Activated CD8-positive, alpha-beta memory T cell treated with anti-CD3 and anti-CD28 coated beads, Interleukin-2, amount 50 U/mL, for 48 hours (primary cell): ENCODE data around the gene MPV17L2.
A peak's percentile ranks its signal among the peaks of the same experiment; 100 is the strongest.
"Not testable (repeated sequence)": the region's sequence is repeated elsewhere in the genome, so short reads cannot be mapped to it uniquely, and the experiment has no call there.

Source experiments
- DNase-seq: peaks from one replicate; pipeline ENCODE4 v3.0.0-alpha.2; 2020

Gene MPV17L2

DNA sequence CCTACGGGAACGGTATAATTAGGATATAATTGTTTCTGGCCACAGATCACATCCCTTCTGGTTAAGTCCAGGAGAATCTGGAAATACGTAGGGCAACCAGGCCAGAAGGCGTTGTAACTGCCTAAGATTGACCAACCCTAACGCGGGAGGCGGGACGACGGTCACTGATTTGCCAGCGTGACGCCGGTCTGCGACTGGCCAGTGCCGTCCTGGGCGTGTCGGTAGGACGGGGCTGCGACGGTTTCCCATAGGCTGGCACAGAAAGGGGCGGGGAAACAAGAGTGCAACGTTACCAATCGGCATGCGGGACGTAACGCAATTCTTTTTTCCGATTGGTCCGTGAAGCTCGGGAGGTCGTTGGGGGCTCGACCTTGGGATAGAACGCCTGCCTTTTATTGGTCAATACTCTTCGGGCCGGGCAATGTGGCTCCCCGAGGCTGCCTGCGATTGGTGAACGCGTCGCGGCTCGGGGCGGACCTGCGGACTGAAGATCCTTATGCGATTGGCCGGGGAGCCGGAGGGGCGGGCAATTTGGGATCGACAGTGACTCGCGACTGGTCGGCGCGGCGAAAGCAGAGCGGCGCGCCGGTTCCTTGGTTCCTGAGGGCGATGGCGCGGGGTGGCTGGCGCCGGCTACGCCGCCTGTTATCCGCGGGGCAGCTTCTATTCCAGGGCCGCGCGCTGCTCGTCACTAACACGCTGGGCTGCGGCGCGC is at the start of gene MPV17L2:
MPV17L2 (plus strand) TSS at position 546 of the 715 bp plus-strand sequence; CDS start at position 610, 64 bp downstream.
- DNase-seq = peak; percentile 97

DNA sequence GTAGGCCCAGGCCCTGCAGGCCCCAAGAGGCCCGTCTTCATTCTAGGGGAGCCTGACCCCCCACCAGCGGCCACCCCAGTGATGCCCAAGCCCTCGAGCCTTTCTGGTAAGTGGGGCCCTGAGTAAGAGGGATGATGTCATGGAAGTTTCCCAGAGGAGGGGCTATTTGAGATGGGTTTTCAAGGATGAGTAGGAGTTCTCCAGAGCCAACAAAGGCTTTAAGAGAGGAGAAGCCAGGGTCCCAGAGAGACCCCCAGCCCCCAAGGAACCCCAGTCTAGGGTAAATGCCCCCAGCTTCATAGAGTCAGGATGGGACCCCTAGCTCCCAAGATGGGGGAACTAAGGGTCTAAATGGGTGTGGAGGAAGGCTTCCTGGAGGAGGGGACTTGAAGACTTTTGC is 49.1 kb upstream of the MPV17L2 start:
- no peak for DNase-seq

DNA sequence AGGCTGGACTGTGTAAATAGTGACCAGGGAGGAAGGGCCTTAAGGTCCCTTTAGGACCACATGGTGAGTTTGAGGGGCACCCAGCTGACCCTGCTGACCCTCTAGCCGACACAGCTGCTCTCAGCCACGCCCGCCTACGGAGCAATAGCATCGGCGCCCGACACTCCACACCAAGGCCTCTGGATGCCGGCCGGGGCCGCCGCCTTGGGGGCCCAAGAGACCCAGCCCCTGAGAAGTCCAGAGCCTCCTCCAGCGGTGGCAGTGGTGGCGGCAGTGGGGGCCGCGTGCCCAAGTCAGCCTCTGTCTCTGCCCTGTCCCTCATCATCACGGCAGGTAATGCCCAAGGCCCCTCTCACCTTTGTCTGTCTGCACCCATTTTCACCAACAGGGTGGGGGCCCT is 48.7 kb upstream of the MPV17L2 start:
- DNase-seq = no peak

DNA sequence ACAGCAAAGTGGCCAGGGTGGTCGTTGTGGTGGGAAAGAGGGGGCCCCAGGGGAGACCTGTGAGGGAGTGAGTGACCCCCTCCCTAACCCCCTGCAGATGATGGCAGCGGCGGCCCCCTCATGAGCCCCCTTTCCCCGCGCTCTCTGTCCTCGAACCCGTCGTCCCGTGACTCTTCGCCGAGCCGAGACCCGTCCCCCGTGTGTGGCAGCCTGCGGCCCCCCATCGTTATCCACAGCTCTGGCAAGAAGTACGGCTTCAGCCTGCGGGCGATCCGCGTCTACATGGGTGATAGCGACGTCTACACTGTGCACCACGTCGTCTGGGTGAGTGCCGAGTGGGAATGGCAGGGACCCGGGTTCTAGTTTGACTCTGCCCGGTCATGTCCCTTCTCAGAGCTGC is 48.1 kb upstream of the MPV17L2 start:
- no peak for DNase-seq

DNA sequence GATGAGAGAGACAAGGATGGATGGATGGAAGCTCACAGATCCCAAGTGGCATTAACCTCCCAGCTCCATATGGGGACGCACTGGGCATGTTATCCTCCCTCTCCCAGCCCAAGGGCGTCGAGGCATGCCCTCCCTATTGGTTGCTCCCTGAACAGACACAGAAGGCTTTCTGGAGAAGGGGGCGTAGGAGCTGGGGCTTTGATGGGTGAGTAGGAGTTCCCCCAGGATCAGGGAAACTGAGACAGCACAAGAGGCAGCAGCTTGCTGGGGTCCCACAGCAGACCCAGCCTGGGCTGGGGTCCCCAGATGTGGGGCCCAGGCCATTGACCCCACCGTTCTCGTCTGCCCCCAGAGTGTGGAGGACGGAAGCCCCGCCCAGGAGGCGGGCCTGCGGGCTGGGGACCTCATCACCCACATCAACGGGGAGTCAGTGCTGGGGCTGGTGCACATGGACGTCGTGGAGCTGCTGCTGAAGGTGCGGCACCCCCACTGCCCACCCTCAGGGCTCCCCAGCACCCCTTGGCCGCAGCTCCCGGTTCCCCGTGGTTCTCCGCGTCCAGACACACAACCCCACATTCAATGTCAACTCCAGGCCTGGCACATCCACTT is 47.5 kb upstream of the MPV17L2 start:
- DNase-seq = no peak

DNA sequence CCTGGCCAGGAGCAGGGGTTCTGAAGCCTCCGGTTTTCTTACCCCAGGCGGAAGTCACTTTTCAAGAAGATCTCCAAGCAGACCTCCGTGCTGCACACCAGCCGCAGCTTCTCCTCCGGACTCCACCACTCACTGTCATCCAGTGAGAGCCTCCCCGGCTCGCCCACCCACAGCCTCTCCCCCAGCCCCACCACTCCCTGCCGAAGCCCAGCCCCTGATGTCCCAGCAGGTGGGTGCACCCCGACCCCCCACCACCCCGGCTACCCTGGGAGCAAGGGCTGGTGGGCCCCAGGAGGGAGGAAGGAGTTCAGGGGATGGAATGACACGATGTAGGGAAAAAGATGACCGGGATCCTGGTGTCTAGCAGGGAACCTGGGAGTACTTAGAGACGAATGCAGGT is 45.6 kb upstream of the MPV17L2 start:
- no peak for DNase-seq

DNA sequence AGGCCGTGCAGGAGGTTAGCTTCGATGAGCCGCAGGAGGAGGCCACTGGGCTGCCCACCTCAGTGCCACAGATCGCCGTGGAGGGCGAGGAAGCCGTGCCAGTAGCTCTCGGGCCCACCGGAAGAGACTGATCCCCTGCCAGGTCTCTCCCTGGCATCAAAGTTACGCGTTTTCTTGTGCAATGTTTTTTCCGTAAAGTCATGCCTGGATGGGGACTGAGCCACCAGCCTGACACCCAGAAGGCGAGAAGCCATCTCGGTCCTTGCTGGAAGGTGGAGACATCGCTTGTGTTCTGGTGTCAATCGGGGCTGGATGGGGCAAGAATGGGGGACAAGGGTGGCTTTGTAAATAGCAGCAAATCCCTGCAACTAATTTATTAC is 43.4 kb upstream of the MPV17L2 start:
- no peak for DNase-seq

DNA sequence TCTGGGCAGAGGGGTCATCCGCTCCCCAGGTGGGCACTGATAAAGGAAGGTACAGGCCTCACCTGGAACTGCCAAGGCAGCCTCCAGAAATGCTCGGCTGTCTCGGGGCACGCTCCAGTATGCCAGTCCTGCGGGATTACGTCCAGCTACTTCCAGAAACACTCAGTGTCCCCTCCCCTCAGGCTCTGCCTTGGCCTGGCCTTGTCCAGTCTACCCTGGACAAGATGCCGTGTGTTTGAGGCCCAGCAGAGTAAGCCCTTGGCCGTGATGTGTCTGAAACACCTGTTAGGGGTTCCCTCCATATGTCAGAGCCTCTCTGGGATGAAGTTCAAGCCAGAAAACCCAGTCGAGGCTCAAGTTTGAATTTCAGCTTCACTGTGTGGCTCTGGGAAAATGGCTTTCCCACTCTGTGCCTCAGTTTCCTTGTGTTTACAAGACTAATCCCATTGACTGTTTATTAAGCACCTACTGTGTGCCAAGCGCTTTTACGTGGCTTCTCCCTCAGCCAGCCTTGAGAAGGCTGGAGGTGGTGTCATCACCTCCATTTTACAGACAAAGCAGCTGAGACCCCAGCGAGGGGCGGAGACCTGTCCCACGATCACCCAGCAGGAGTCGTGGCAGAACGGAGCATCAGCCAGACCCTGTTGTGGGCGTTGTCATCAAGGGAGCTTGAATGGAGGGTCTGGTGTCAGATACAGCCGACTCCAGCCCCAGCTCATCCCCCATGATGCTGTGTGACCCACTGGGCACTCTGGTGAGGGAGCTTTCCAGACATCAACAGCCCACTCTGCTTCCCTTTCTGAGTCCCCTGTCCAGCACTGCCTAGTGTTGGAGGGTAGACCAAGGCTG is 42.0 kb upstream of the MPV17L2 start:
- DNase-seq = no peak

DNA sequence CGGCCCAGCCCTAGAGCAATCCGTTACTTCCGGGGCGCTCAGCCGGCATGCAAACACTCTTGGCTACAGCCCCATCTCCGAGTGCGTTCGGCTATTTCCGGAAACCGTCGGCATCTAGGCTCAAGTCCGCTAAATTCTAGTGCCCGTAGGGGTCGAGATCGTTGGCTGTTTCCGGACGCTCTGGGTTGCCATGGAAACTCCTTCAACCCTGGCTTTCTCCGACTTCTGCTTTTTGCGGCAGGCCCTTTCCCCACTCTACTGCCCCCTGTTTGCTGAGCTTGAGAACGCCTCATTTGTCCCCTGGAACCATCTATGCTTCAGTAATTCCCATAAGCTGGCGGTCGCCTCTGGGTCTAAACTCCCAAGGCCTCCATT is 40.6 kb upstream of the MPV17L2 start:
- DNase-seq = peak; percentile 99

DNA sequence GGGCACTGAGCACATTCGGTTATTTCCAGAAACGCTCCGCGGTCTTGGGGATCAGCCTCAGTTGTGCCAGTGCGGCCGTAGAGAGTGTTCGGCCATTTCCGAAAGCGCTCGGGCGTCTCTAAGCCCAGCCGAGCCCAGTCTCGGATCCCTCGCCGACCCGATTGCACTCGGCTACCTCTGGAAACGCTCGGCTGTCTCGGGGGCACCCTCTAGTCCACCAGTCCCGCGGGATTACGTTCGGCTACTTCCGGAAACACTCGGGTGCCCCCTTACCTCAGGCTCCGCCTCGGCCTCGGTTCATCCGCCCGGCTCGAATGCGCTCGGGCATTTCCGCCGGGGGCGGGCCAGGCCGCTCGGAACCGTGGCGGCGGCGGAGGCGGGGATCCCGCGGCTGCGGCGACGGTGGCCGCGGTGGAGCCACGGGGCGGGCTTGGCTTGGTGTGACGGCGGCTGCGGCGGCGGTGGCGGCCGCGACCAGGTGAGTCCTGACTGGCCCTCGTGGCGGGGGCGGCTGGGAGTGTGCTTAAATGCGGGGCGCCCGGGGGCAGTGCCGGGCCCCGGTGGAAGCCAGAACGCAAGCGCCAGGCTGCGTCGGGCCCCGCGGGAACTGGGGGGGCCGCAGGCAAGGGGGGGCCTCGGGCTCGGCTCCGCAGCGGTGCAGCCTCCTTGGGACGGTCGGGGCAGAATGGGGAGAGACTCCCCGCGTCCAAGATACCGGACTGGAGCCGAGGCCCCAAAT is 40.0 kb upstream of the MPV17L2 start, which contains the start of gene PIK3R2:
PIK3R2 (plus strand) TSS at position 347 of the 739 bp plus-strand sequence. CDS start 2,717 bp downstream, outside the sequence.
- DNase-seq = peak; percentile 99

DNA sequence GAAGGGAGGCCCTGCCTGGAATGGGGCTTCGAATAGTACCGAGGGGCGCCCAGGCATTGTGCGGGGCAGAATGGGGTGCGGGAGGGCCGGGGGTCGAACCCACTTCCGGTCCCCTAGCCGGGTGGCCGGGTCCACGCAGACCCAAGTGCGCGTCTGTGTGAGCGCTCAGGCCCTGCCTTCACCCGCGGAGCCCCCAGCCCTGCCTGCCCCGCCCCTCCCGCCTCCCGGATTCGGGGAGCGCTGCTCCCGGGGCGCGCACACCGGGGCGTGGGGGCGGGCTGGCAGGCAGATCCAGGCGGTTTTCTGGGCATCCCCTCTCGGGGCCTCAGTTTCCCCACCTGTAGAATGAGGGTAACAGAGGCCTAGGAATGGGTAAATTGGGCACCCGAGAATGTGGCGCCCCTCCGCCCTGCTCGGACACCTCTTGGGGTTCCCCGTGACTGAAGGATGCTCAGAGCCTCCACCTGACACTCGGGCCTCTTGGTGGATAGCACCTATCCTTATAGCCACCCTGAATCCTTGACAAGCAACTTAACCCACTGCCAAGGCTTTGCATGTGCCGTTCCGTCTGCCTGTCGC is 39.4 kb upstream of the MPV17L2 start:
- no peak for DNase-seq

DNA sequence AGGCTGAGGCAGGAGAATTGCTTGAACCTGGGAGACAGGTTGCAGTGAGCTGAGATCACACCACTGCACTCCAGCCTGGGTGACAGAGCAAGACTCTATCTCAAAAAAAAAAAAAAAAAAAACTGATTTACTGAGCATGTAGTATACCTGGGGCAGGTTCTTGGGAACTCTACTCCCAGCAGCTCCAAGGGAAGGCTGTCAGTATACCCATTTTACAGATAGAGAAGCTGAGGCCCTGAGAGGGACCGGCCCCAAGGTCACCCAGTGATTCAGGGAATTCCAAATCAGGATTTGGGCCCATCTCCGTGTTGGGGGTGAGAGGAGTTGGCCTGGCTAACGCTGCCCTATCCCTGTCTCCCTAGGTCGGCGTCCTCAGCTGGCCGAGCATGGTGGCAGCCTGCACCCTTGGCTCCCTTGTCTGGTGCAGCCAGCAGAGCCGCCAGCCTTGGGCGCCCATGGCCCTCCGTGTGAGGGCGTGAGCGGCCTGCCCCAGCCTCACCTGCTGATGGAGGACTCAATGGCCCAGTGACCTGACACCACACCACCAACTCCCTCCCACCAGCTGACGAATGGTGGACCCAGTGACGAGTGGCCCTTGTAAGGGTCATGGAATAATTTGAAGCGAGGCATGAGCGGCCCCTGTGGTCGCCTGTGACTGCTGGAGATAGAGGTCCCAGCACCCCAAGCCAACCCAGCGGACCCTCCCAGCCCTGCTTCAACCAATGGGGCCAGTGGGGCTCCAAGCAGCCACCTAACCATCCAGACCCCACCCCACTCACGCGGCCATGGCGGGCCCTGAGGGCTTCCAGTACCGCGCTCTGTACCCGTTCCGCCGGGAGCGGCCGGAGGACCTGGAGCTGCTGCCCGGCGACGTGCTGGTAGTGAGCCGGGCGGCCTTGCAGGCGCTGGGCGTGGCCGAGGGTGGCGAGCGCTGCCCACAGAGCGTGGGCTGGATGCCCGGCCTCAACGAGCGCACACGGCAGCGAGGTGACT is 37.6 kb upstream of the MPV17L2 start:
- no peak for DNase-seq

DNA sequence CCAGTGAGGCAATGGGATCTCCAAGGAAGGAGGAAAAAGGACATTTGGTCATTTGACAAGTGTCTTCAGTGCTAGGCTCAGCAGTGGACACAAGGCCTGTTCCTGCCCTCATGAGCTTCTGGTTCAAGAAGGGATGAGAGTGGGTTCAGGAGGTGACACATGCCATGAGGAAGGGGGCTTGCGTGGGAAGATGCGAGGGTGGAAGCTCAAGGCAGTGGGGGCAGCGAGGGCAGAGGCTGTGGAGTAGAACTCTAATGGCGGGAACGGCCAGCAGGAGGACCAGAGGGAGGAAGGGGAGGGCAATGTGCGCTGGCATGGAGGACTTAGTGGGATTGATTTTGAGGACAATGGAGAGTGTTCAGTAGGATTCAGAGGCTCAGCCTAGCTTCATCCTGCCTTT is 36.8 kb upstream of the MPV17L2 start:
- no peak for DNase-seq

DNA sequence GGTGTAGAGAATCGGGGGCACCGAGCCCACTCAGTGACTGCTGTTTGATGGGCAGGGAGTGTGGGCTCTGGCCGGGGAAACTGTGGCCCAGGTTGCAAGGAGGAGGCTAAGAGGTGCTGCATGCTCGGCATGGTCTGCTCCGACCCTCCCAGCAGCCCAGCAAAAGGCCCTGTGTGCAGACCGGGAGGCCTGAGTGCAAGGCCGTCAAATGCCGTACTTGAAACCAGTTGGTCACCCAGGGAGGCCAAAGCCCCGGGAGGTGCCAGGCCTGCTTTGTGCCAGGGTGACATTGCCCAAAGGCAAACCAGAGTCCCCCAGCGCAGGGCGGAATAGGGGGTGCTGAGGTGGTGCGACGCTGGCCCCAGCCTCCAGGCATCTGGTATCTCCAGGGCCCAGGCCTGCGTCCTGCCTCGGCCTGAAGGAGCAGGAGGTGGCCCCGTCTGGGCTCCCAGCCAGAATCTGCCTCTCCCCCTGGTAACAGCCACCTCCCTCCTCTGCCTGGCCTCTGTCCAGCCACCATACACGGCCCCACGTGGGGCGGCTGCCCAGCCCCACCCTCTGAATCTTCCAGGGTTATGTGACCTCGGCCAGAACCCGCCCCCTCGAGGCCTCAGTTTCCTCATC is 36.1 kb upstream of the MPV17L2 start:
- DNase-seq = no peak

DNA sequence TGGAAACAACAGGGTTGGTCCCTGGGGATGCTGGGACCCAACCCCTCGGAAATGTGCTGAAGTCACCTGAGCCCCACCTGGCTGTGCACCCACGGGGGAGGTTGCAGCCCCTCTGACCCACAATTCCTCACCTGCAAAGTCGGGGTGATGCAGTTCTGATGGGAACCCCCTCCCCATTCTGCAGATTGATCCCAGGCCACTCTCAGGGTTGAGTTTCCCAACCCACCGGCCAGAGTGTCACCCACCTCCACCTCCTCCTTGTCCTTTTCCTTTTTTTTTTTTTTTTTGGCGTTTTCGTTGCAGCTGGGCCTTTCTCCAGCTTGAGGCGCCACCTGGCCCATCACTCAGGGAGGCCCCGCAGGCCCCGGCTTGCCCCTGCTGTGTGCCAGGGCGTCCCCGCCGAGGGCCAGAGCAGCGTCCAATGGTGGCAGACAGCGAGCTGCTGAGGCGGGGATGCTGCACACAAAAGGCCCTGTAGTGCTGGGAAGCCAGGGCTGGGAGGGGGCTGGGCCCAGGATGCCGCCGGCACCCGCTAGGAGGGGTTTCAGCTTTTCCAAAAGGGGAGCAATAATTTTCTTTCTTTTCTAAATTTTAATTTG is 35.5 kb upstream of the MPV17L2 start:
- no peak for DNase-seq

DNA sequence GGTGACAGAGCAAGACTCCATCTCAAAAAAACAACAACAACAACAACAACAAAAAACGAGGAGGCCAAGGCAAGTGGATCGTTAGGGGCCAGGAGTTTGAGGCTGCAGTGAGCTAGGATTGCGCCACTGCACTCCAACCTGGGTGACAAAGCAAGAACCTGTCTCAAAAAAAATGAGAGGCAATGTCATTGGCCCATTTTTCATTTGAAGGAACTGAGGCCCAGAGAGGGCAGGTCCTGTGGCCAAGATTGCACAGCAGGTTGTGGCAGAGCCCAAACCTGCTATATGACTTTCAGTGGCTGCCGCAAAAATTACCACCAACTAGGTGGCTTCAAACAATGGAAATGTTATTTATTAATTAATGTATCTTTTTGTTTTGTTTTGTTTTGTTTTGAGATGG is 34.6 kb upstream of the MPV17L2 start:
- no peak for DNase-seq

DNA sequence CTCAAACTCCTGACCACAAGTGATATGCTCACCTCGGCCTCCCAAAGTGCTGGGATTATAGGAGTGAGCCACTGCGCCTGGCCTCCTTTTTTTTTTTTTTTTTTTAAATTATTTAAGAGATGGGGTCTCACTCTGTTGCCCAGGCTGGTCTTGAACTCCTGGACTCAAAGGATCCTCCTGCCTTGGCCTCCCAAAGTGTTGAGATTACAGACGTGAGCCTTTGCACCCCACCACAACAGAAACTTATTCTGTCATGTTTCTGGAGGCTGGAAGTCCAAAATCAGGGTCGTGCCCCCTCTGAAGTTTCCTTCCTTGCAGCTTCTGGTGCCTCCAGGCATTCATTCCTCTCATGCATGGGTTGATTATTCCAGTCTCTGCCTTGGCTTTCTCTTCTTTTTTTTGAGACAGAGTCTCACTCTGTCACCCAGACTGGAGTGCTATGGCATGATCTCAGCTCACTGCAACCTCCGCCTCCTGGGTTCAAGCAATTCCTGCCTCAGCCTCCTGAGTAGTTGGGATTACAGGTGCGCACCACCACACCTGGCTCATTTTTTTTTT is 33.9 kb upstream of the MPV17L2 start:
- not testable (repeated sequence) for DNase-seq

DNA sequence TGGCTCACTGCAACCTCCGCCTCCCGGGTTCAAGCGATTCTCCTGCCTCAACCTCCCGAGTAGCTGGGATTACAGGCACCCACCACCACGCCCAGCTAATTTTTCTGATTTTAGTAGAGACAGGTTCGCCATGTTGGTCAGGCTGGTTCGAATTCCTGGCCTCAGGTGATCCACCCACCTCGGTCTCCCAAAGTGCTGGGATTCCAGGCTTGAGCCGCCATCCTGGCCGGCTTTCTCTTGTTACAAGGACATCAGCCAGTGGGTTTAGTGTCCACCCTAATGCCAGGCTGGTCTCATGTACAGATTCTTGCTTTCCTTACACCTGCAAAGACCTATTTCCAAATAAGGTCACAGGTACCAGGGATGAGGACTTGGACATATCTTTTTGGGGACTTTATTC is 33.2 kb upstream of the MPV17L2 start:
- no peak for DNase-seq

DNA sequence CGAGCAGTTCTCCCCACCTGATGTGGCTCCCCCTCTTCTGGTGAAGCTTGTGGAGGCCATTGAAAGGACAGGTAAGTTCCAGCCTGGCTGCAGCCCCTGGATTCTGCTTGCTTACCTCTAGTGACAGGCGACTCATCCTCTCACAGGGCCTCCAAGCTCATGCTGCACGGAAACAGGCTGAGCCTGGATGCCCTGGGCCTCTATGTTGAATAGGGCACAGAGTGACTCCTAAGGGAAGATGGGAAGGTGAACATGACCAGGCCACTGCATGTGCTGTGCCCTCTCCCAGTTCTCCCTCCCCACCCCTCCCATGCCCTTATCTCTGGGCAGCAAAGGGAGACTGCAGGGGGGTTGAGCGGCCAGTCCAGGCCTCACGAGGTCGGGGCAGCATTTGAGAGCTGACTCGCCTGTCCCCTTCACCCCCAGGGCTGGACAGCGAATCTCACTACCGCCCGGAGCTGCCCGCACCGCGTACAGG is 32.5 kb upstream of the MPV17L2 start:
- DNase-seq = peak; percentile 63
